CD8-positive, alpha-beta memory T cell (primary cell): Measurements from ENCODE around the gene TUBB4B. TPM values are rescaled to one million over a fixed set of nuclear protein-coding genes. Genes with fewer than 3 reads are reported as not detected.

Experiments used
- CTCF ChIA-PET: fragments of 350-600 bp; sonication (Branson Sonifier 250); formaldehyde crosslinking; loops from one replicate; lab custom pipeline; 2021; ENCODE audit warnings: antibody characterized with exemption; lab: Charles Lee
- POLR2A ChIA-PET: fragments of 350-600 bp; sonication (Branson Sonifier 250); formaldehyde crosslinking; loops from one replicate; lab custom pipeline; 2021; ENCODE audit warnings: antibody characterized with exemption; lab: Charles Lee
- DNase-seq, 5 donors: peaks; one replicate each; pipeline versions ENCODE4 v3.0.0 to v3.0.0-alpha.2; 2020 to 2022; ENCODE audit warnings: mixed read lengths in 1 of 5
- H3K27ac ChIP-seq: one replicate; pipeline ENCODE4 v1.7.0; 2013; ENCODE audit warnings: low read depth, mild to moderate bottlenecking, low read length, moderate library complexity
- H3K27me3 ChIP-seq: 2 replicates; pipeline ENCODE4 v1.7.0; 2013; ENCODE audit warnings: low read length, mild to moderate bottlenecking; ENCODE audit not compliant: insufficient read depth, poor library complexity, severe bottlenecking
- H3K36me3 ChIP-seq: 2 replicates; pipeline ENCODE4 v1.7.0; 2013; ENCODE audit warnings: mild to moderate bottlenecking, low read length, moderate library complexity; ENCODE audit not compliant: insufficient read depth
- H3K4me1 ChIP-seq: 2 replicates; pipeline ENCODE4 v1.7.0; 2013; ENCODE audit warnings: mild to moderate bottlenecking, low read length, moderate library complexity; ENCODE audit not compliant: insufficient read depth
- H3K4me3 ChIP-seq: 2 replicates; pipeline ENCODE4 v1.7.0; 2013; ENCODE audit warnings: mild to moderate bottlenecking, low read length
- H3K9me3 ChIP-seq: 2 replicates; pipeline ENCODE4 v1.7.0; 2013; ENCODE audit warnings: mild to moderate bottlenecking, low read length
- H3K27ac Mint-ChIP-seq, 8 donors: one replicate each; pipeline ENCODE4 v1.8.0; 2020 to 2021; ENCODE audit warnings: mixed read lengths in 8 of 8, mild to moderate bottlenecking in 6 of 8, inconsistent platforms in 3 of 8, moderate library complexity in 3 of 8
- H3K27me3 Mint-ChIP-seq, 2 donors: one replicate each; pipeline ENCODE4 v1.8.0; 2020 to 2021; ENCODE audit warnings: mixed read lengths in 2 of 2, mild to moderate bottlenecking in 1 of 2, moderate library complexity in 1 of 2
- H3K36me3 Mint-ChIP-seq, 3 donors: one replicate each; pipeline ENCODE4 v1.8.0; 2020 to 2021; ENCODE audit warnings: mixed read lengths in 3 of 3, inconsistent platforms in 1 of 3, mild to moderate bottlenecking in 1 of 3
- H3K4me1 Mint-ChIP-seq, 3 donors: one replicate each; pipeline ENCODE4 v1.8.0; 2020 to 2021; ENCODE audit warnings: mixed read lengths in 3 of 3, inconsistent platforms in 1 of 3, mild to moderate bottlenecking in 1 of 3
- H3K4me3 Mint-ChIP-seq, 7 donors: one replicate each; pipeline ENCODE4 v1.8.0; 2020 to 2021; ENCODE audit warnings: mixed read lengths in 7 of 7, mild to moderate bottlenecking in 6 of 7, moderate library complexity in 4 of 7, inconsistent platforms in 2 of 7
- H3K9me3 Mint-ChIP-seq, 5 donors: one replicate each; pipeline ENCODE4 v1.8.0; 2020 to 2022; ENCODE audit warnings: mixed read lengths in 5 of 5, mild to moderate bottlenecking in 3 of 5, moderate library complexity in 2 of 5, inconsistent platforms in 1 of 5
- polyA plus RNA-seq: library from polyadenylated mRNA; unstranded; fragments of 300-500 nt; fragmentation: Illumina TruSeq; gene quantifications from one replicate; pipeline ENCODE4 v1.2.3, GENCODE V29; 2021
- total RNA-seq, 2 experiments: library from RNA; stranded (reverse); gene quantifications; one replicate each; pipeline ENCODE4 v1.2.3, GENCODE V29; 2021

TUBB4B gene
- total and polyA plus RNA-seq, 3 experiments from 2014 or later: 64.6 to 331 (median 322) TPM

DNA sequence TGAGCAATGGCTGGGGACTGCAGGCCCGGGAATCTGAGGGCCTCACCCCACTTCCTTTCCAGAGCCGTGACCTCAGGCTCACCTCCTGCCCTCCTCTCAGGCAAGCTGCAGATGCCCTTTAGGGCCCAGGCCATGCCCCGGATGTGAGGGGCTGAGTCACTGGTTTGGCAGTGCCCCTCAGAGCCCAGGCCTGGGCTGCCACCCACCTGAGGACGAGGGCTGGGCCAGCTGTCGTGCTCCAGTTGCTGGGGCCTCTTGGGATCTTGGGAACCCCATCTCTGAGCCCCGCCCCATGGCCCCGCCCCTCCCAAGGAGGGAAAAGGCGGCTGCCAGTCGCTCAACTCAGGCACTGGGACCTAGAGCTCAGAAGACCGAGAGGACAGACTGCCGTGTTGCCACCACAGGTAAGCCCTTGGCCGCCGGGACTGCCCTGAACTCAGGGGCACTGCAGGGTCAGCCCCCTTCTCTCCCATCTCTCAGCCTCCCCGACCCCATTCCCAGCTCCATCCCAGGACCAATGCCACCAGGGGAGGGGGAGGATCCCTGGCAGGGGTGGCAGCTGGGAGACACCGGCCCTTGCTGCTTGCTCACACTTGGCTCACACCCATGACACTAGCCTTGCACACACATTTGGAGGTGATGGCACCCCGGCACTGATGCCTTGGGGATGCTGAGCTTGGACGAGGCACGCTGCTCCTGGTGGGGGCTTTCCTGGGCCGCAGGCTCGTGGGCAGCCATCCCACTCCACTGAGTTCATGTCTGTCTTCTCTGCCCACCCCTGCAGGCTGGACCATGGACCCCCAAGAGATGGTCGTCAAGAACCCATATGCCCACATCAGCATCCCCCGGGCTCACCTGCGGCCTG lies 16.0 kb upstream of the TUBB4B start, which contains the start of gene CYSRT1:
Gene CYSRT1 (plus strand): TSS at position 345 of the 865 bp plus-strand sequence. CDS start 448 bp downstream, at position 793.
- Mint-ChIP-seq H3K4me1 (peaks cover 4 to 15% (median 5%) of the 10 kb centered on the region in 3 donors), H3K27ac (peak within 1 kb of the TSS; percentile 51 to 91 (median 81)), H3K4me3 (peak within 1 kb of the TSS; percentile 71 to 85 (median 76)), H3K9me3 (no peaks in the 10 kb centered on the region), H3K27me3 (peaks cover 2 to 4% of the 10 kb centered on the region in 2 donors), H3K36me3 (no peaks in the 10 kb centered on the region)
- H3K9me3 ChIP-seq: no peaks in the 10 kb centered on the region
- ChIA-PET CTCF (interaction anchor here (1.1 to 4.6 kb wide), 6 partner anchors 10 to 129 kb away, joined by 3 to 30 read pairs (median 11); partner anchors contain the start of genes ANAPC2 and SSNA1), POLR2A (interaction anchor here (2.9 kb wide), 1 partner anchor 96 kb away, joined by 13 read pairs; no protein-coding TSS in a partner anchor)
- H3K27me3 ChIP-seq: no peaks in the 10 kb centered on the region
- no peak for DNase-seq
- peak within 1 kb of the TSS; percentile 74 for H3K27ac ChIP-seq
- H3K4me1 ChIP-seq: peaks cover 13% of the 10 kb centered on the region
- no peaks in the 10 kb centered on the region for H3K36me3 ChIP-seq
- peak within 1 kb of the TSS; percentile 88 for H3K4me3 ChIP-seq

DNA sequence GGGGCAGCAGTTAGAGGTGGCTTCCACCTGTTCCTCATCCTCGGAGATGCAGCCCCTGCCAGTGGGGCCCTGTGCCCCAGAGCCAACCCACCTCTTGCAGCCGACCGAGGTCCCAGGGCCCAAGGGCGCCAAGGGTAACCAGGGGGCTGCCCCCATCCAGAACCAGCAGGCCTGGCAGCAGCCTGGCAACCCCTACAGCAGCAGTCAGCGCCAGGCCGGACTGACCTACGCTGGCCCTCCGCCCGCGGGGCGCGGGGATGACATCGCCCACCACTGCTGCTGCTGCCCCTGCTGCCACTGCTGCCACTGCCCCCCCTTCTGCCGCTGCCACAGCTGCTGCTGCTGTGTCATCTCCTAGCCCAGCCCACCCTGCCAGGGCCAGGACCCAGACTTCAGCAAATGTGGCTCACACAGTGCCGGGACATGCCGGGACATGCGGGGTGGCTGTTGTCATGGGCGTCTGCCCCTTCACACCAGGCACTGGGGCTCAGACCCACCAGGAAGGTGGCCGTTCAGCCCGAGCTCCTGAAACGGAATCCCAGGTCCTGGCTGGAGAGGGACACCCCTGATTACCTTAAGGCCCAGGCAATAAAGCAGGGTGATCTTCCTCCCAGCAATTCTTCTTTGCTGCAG lies 15.3 kb upstream of the TUBB4B start:
- Histone ChIP-seq H3K27me3 (no peaks in the 10 kb centered on the region), H3K36me3 (no peaks in the 10 kb centered on the region), H3K9me3 (no peaks in the 10 kb centered on the region), H3K27ac (no peak overlapping the region), H3K4me3 (no peak overlapping the region), H3K4me1 (peaks cover 13% of the 10 kb centered on the region)
- Mint-ChIP-seq H3K4me1 (peaks cover 4 to 15% (median 5%) of the 10 kb centered on the region in 3 donors), H3K27me3 (peaks cover 2 to 4% of the 10 kb centered on the region in 2 donors), H3K4me3 (no peak overlapping the region), H3K36me3 (no peaks in the 10 kb centered on the region), H3K9me3 (no peaks in the 10 kb centered on the region), H3K27ac (peak overlapping the region in 1 of 8 donors; percentile 50)
- POLR2A ChIA-PET: interaction anchor here (0.6 kb wide), 1 partner anchor 34 kb away, joined by 4 read pairs; no protein-coding TSS in a partner anchor
- CTCF ChIA-PET: interaction anchor here (1.1 to 4.6 kb wide), 8 partner anchors 9 to 197 kb away, joined by 3 to 30 read pairs (median 9); partner anchors contain the start of genes ABCA2, ANAPC2, SSNA1 and TUBB4B
- no peak for DNase-seq

DNA sequence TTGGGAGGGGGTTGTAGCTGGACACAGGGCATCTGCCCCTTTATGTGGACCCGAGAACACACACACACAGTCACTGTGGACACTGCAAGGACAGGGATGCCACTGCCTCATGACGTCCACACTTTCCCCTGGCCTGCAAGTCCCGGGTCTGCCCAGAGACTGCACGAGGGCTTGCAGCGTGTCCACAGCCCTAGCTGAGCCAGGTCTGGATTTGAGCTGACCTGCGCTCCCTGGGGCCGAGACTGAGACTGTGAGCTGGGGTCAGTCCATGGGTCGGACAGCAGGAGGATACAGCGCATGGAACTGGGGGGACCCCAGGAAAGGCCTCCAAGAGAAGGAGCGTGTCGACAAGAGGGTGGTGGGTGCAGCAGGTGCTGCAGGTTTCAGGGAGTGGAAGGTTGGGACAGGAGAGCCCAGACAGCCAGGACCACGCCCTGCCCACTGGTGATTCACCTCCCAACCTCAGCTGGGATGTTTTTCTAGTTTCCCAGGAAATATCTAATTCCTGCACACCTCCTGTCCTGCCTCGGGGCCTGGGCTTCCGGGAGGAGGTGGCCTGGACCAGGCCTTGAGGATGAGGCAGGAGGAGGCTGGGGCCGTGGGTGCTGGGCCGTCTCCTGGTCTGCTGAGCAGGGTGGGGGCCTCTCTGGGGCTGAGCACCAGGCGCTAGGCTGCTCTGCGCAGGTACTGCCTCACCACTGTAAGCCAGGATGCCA lies 14.6 kb upstream of the TUBB4B start:
- no peaks in the 10 kb centered on the region for H3K9me3 ChIP-seq
- no peaks in the 10 kb centered on the region for H3K9me3 Mint-ChIP-seq
- H3K4me3 ChIP-seq: no peak overlapping the region
- POLR2A ChIA-PET: interaction anchor here (0.6 to 1.0 kb wide), 3 partner anchors 26 to 180 kb away, joined by 4 to 5 read pairs (median 4); partner anchors contain the start of gene TPRN
- peaks cover 2 to 4% of the 10 kb centered on the region in 2 donors for H3K27me3 Mint-ChIP-seq
- H3K4me1 ChIP-seq: peaks cover 13% of the 10 kb centered on the region
- no peak overlapping the region for H3K27ac ChIP-seq
- H3K4me3 Mint-ChIP-seq: no peak overlapping the region
- H3K4me1 Mint-ChIP-seq: peaks cover 4 to 15% (median 5%) of the 10 kb centered on the region in 3 donors
- no peak for DNase-seq
- H3K36me3 Mint-ChIP-seq: no peaks in the 10 kb centered on the region
- no peaks in the 10 kb centered on the region for H3K27me3 ChIP-seq
- H3K27ac Mint-ChIP-seq: peak overlapping the region in 1 of 8 donors; percentile 50
- no peaks in the 10 kb centered on the region for H3K36me3 ChIP-seq
- CTCF ChIA-PET: interaction anchor here (0.8 to 4.6 kb wide), 14 partner anchors 10 to 198 kb away, joined by 3 to 30 read pairs (median 5); partner anchors contain the start of genes ABCA2, ANAPC2, DPP7 and NPDC1

DNA sequence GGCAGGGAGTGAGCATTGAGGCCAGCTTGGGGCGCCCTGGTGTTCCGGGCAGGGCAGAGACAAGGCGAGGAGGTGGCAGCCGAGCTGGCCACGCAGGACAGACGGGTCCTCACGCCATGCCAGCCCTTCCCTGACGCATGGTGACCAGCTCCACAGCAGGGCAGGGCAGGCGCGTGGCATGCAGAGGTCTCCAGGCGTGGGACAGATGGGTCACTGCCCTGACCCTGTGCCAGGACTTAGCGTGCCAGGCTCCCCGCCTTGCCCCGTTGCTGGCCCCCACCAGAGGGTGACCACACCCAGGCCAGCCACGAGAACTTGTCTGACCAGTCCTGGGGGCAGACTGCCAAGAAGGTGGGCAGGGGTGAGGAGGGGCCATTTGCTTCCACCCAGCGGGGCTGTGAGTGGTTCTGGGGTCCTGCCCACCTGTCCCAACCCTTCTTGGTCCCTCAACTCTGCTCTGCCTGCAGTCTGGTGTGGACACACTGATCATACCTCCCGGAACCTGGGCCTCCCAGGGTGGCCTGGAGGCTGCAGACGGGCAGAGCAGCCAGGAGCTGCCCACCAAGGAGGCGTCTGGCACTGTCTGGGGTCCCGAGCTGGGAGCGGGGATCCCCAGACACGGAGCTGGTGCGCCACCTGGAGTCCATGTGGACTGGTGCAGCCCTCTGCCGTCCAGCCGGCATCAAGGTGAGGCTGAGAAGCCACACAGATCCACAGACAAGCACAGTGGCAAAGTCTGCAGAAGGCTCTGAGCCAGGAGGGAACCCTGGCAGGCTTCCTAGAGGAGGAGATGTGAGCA lies 13.8 kb upstream of the TUBB4B start, which contains the start of gene RNF224:
Gene RNF224 (plus strand): TSS at position 449 of the 799 bp plus-strand sequence. CDS start 834 bp downstream, outside the sequence.
- CTCF ChIA-PET: interaction anchor here (0.8 to 4.6 kb wide), 18 partner anchors 10 to 440 kb away, joined by 3 to 30 read pairs (median 5); partner anchors contain the start of genes ABCA2, ANAPC2, DPP7 and MAN1B1
- peak within 1 kb of the TSS in 3 of 8 donors; percentile 47 to 60 (median 60) for H3K27ac Mint-ChIP-seq
- peak; percentile 73 to 87 (median 76) for DNase-seq

DNA sequence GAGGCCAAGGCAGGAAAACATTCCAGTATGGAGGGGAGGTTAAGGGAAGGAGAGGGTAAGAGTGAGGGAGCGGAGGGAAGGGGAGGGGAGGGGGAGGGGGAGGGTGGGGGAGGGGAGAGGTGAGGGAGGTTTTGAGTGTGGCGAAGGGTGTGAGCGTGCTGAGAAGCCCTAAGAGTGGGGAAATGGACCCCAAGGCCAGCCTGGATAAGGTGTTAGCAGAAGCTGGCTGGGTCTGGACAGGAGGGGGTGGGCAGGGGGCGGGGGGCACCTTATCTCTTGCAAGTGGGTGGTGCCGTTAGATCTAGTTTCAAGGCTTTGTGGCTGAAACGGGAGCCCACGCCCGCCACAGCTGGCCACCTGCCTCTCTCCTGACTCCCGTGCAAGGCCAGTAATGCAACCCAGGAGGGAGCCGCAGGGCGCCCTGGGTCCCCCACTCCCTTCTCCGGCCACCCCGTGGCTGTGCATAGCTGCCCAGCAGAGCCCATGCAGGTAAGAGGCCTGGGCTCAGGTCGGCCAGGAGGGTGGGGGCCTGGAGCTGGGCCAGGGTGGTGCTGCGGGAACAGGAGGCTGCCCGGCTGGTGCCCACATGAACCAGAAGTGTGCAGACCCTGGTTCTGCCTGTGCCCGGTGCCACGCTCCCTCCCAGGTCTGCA lies 13.1 kb upstream of the TUBB4B start:
- Mint-ChIP-seq H3K27ac (peak overlapping the region in 2 of 8 donors; percentile 60), H3K36me3 (no peaks in the 10 kb centered on the region), H3K4me1 (peaks cover 4 to 12% (median 4%) of the 10 kb centered on the region in 3 donors), H3K27me3 (peaks cover 2 to 7% of the 10 kb centered on the region in 2 donors), H3K9me3 (no peaks in the 10 kb centered on the region), H3K4me3 (peak overlapping the region in 1 of 7 donors; percentile 17)
- Histone ChIP-seq H3K27me3 (no peaks in the 10 kb centered on the region), H3K4me1 (peaks cover 8% of the 10 kb centered on the region), H3K36me3 (no peaks in the 10 kb centered on the region), H3K27ac (no peak overlapping the region), H3K9me3 (no peaks in the 10 kb centered on the region), H3K4me3 (no peak overlapping the region)
- POLR2A ChIA-PET: no interaction called here
- no peak for DNase-seq
- CTCF ChIA-PET: interaction anchor here (0.6 to 4.6 kb wide), 15 partner anchors 9 to 441 kb away, joined by 3 to 30 read pairs (median 6); partner anchors contain the start of genes ABCA2, ANAPC2, DPP7 and MAN1B1

More for the DNA sequence above, 13.8 kb upstream of the TUBB4B start, which contains the start of gene RNF224:
- no peaks in the 10 kb centered on the region for H3K9me3 ChIP-seq
- POLR2A ChIA-PET: interaction anchor here (0.7 to 1.0 kb wide), 2 partner anchors 26 to 181 kb away, joined by 4 to 5 read pairs; partner anchors contain the start of gene TPRN
- H3K27ac ChIP-seq: no peak within 1 kb of the TSS
- Mint-ChIP-seq H3K4me1 (peaks cover 4 to 15% (median 5%) of the 10 kb centered on the region in 3 donors), H3K4me3 (peak within 1 kb of the TSS in 2 of 7 donors; percentile 6 to 17), H3K9me3 (no peaks in the 10 kb centered on the region), H3K36me3 (no peaks in the 10 kb centered on the region), H3K27me3 (peaks cover 2 to 7% of the 10 kb centered on the region in 2 donors)
- no peaks in the 10 kb centered on the region for H3K27me3 ChIP-seq
- no peak within 1 kb of the TSS for H3K4me3 ChIP-seq
- H3K4me1 ChIP-seq: peaks cover 13% of the 10 kb centered on the region
- H3K36me3 ChIP-seq: no peaks in the 10 kb centered on the region

DNA sequence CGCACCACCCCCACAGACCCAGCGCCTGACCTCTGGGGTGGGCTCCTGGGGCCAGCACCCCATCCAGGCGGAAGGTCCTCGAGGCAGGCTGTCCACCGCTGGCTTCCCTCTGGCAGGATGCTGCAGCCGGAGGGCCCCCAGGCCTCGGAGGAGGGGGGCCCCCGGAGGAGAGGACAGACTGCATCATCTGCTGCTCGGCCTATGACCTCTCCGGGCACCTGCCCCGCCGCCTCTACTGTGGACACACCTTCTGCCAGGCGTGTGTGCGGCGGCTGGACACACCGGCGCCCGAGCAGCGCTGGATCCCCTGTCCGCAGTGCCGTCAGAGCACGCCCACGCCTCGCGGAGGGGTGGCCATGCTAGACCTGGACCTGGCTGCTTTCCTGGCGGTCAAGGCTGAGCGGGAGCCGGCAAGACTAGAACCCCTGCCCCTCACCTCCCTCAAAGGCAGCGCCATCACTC lies 12.6 kb upstream of the TUBB4B start:
- DNase-seq: no peak
- Mint-ChIP-seq H3K4me3 (no peak overlapping the region), H3K9me3 (no peaks in the 10 kb centered on the region), H3K36me3 (no peaks in the 10 kb centered on the region), H3K27ac (no peak overlapping the region), H3K4me1 (peaks cover 3 to 8% (median 4%) of the 10 kb centered on the region in 3 donors), H3K27me3 (peaks cover 2 to 7% of the 10 kb centered on the region in 2 donors)
- ChIA-PET POLR2A (no interaction called here), CTCF (interaction anchor here (0.6 to 4.6 kb wide), 4 partner anchors 39 to 142 kb away, joined by 3 to 30 read pairs (median 14); partner anchors contain the start of genes ANAPC2, MAN1B1 and SSNA1)
- Histone ChIP-seq H3K4me1 (peaks cover 6% of the 10 kb centered on the region), H3K36me3 (no peaks in the 10 kb centered on the region), H3K27me3 (no peaks in the 10 kb centered on the region), H3K4me3 (no peak overlapping the region), H3K27ac (no peak overlapping the region), H3K9me3 (no peaks in the 10 kb centered on the region)
